ENCODE measurements around the gene HNRNPUL1. TPM values are rescaled to one million over a fixed set of nuclear protein-coding genes. Genes with fewer than 3 reads are reported as not detected.

The HNRNPUL1 gene
- total and polyA plus RNA-seq, 9 of the 15 experiments (the other 6 are each of a cell fraction or from before 2014, with no cell fraction given) = 7.3 to 211 (median 85.0) TPM

- no peak for TF ChIP-seq BCLAF1 (IDR thresholded peaks at IDR 0.05; ENCODE audit: borderline replicate concordance in 1 of 2, control insufficient read depth in 1 of 2, low read depth in 2 of 2, low read length in 1 of 2)
- no peak for TF ChIP-seq HSF4 (CRISPR knock-in tag; IDR thresholded peaks at IDR 0.05; ENCODE audit: borderline replicate concordance)
- TF ChIP-seq MTF1 (CRISPR knock-in tag; IDR thresholded peaks at IDR 0.05; ENCODE audit: borderline replicate concordance) = no peak
- no peak for TF ChIP-seq SAFB2 (IDR thresholded peaks at IDR 0.05; ENCODE audit: borderline replicate concordance, low read depth, low read length, severe bottlenecking)
- TF ChIP-seq ZKSCAN8 (CRISPR knock-in tag; IDR thresholded peaks at IDR 0.05) = no peak
- TF ChIP-seq ELF2 (CRISPR knock-in tag; IDR thresholded peaks at IDR 0.05) = no peak
- peak; percentile 74; the same call in 1 of the 2 replicates for TF ChIP-seq CGGBP1 (CRISPR knock-in tag; IDR thresholded peaks at IDR 0.05)
- TF ChIP-seq, protein P1, sequence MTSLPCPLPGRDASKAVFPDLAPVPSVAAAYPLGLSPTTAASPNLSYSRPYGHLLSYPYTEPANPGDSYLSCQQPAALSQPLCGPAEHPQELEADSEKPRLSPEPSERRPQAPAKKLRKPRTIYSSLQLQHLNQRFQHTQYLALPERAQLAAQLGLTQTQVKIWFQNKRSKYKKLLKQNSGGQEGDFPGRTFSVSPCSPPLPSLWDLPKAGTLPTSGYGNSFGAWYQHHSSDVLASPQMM (CRISPR knock-in tag; IDR thresholded peaks at IDR 0.05) = no peak
- TF ChIP-seq DNMT1 (IDR thresholded peaks at IDR 0.05) = no peak
- TF ChIP-seq MCM3 (IDR thresholded peaks at IDR 0.05) = no peak
- no peak for TF ChIP-seq DACH1 (IDR thresholded peaks at IDR 0.05; ENCODE audit: partially characterized antibody)
- no peak for TF ChIP-seq ARID1B (IDR thresholded peaks at IDR 0.05)
- TF ChIP-seq PHF8 (IDR thresholded peaks at IDR 0.05; ENCODE audit: borderline replicate concordance, low read length) = peak; percentile 49; the same call in 1 of the 2 replicates
- TF ChIP-seq, protein P2, sequence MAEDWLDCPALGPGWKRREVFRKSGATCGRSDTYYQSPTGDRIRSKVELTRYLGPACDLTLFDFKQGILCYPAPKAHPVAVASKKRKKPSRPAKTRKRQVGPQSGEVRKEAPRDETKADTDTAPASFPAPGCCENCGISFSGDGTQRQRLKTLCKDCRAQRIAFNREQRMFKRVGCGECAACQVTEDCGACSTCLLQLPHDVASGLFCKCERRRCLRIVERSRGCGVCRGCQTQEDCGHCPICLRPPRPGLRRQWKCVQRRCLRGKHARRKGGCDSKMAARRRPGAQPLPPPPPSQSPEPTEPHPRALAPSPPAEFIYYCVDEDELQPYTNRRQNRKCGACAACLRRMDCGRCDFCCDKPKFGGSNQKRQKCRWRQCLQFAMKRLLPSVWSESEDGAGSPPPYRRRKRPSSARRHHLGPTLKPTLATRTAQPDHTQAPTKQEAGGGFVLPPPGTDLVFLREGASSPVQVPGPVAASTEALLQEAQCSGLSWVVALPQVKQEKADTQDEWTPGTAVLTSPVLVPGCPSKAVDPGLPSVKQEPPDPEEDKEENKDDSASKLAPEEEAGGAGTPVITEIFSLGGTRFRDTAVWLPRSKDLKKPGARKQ (CRISPR knock-in tag; IDR thresholded peaks at IDR 0.05) = no peak
- no peak for TF ChIP-seq ZBED1 (IDR thresholded peaks at IDR 0.05)
- no peak for TF ChIP-seq HIVEP1 (CRISPR knock-in tag; IDR thresholded peaks at IDR 0.05)
- TF ChIP-seq BCL6 (CRISPR knock-in tag; IDR thresholded peaks at IDR 0.05) = no peak
- no peak for TF ChIP-seq RUNX1 (IDR thresholded peaks at IDR 0.05; ENCODE audit: low read depth)
- TF ChIP-seq ARID2 (IDR thresholded peaks at IDR 0.05) = no peak
- 0 out of 4 replicates have a peak, but pooled peaks of 1 of the 2 experiments have one; percentile 22 for TF ChIP-seq ETV6 (IDR thresholded peaks at IDR 0.05; ENCODE audit: borderline replicate concordance in 1 of 2, low read depth in 2 of 2, low read length in 1 of 2)
- TF ChIP-seq ETV6 (CRISPR knock-in tag; IDR thresholded peaks at IDR 0.05; ENCODE audit: borderline replicate concordance) = no peak
- TF ChIP-seq TAF9B (IDR thresholded peaks at IDR 0.05; ENCODE audit: partially characterized antibody) = no peak
- TF ChIP-seq SMARCA5 (IDR thresholded peaks at IDR 0.05) = no peak
- TF ChIP-seq NCOA6 (IDR thresholded peaks at IDR 0.05) = no peak
- TF ChIP-seq NFE2L1 (tag; IDR thresholded peaks at IDR 0.05; ENCODE audit: borderline replicate concordance, low read depth) = no peak
Measured at GRCh38 chr19:41353466-41354342, 89.5 kb downstream of the HNRNPUL1 start, which contains the start of gene TGFB1 (continued).

All from K562 (cell line).